K562 (cell line): ENCODE measurements around the gene JMJD1C. TPM values are rescaled to one million over a fixed set of nuclear protein-coding genes. Genes with fewer than 3 reads are reported as not detected.

Experiments used
- ATAC-seq: fragments of 200-7000 bp; cut with Tn5 transposase; 3 replicates; pipeline ENCODE4 v1.9.1; 2020; ENCODE audit warnings: moderate library complexity
- BruUV-seq: library from RNA; stranded (reverse); fragments of 400-500 nt; replicated peaks from 2 replicates; lab custom pipeline; 2021; lab: Mats Ljungman, UMichigan
- CTCF ChIA-PET: fragments of 300-600 bp; formaldehyde crosslinking; extraction: SDS; loops from one replicate; lab custom pipeline; 2021; ENCODE audit warnings: low intra/inter-chr PET ratio; lab: Yijun Ruan, JAX
- POLR2A ChIA-PET: fragments of 300-600, 350-650 bp; sonication (Branson Sonifier 250); formaldehyde crosslinking; extraction: SDS; loops from one replicate; lab custom pipeline; 2021; ENCODE audit warnings: antibody characterized with exemption, inconsistent platforms; lab: Yijun Ruan, JAX
- DNase-seq, 4 experiments: peaks; one replicate each; pipeline versions ENCODE4 v3.0.0 to v3.0.0-alpha.2; 2011 to 2018; ENCODE audit warnings: low spot score in 3 of 4, mixed read lengths in 3 of 4; ENCODE audit errors: extremely low read depth in 1 of 4
- FAIRE-seq: peaks from 2 replicates; lab custom pipeline; 2011; peaks lifted over from hg19 to GRCh38; lab: Jason Lieb, UNC
- H2AFZ ChIP-seq: 2 replicates; pipeline ENCODE4 v1.6.0; 2011; ENCODE audit warnings: low read depth, low read length, control low read depth, inconsistent platforms
- H3K27ac ChIP-seq: fragments of 200-600 bp; 3 replicates; pipeline ENCODE4 v1.8.0; 2011; ENCODE audit warnings: low read depth, mild to moderate bottlenecking, control low read depth, inconsistent platforms, low read length, moderate library complexity, mixed read lengths; ENCODE audit errors: extremely low read depth
- H3K27me3 ChIP-seq, 2 experiments: fragments of 300-600 bp in 1 of 2; 2 replicates in 1 of 2; 3 replicates in 1 of 2; pipeline versions ENCODE4 v1.6.0 to v1.8.0; 2011; ENCODE audit warnings: inconsistent platforms in 2 of 2, low read length in 2 of 2, mild to moderate bottlenecking in 1 of 2, mixed read lengths in 1 of 2, moderate library complexity in 1 of 2; ENCODE audit not compliant: control insufficient read depth in 2 of 2, insufficient read depth in 2 of 2
- H3K36me3 ChIP-seq: fragments of 300-600 bp; 3 replicates; pipeline ENCODE4 v1.8.0; 2011; ENCODE audit warnings: mild to moderate bottlenecking, low read length, inconsistent platforms; ENCODE audit not compliant: control insufficient read depth, insufficient read depth
- H3K4me1 ChIP-seq, 2 experiments: fragments of 200-600 bp in 1 of 2; replicated peaks in 1 of 2; 2 replicates in 1 of 2; 3 replicates in 1 of 2; pipeline versions ENCODE4 v1.5.1 to v1.8.0; 2011; ENCODE audit warnings: inconsistent platforms in 2 of 2, low read length in 2 of 2, mild to moderate bottlenecking in 1 of 2, mixed read lengths in 1 of 2, moderate library complexity in 1 of 2; ENCODE audit not compliant: control insufficient read depth in 2 of 2, insufficient read depth in 2 of 2
- H3K4me2 ChIP-seq: 2 replicates; pipeline ENCODE4 v1.6.1; 2011; ENCODE audit warnings: low read length, control low read depth, inconsistent platforms, mixed read lengths; ENCODE audit not compliant: insufficient read depth
- H3K4me3 ChIP-seq: fragments of 200-600 bp; sonication (generic), shearing (Covaris generic); 2 replicates; pipeline ENCODE4 v1.5.1; 2016; ENCODE audit warnings: control low read depth, inconsistent platforms
- H3K79me2 ChIP-seq: fragments of 200-600 bp; 3 replicates; pipeline ENCODE4 v1.8.0; 2011; ENCODE audit warnings: low read length, inconsistent platforms; ENCODE audit not compliant: control insufficient read depth, insufficient read depth
- H3K9ac ChIP-seq, 2 experiments: 2 replicates each; pipeline versions ENCODE4 v1.6.0 to v1.6.1; 2011; ENCODE audit warnings: low read depth in 2 of 2, low read length in 2 of 2, control low read depth in 1 of 2, inconsistent platforms in 1 of 2, mild to moderate bottlenecking in 1 of 2, mixed read lengths in 1 of 2; ENCODE audit not compliant: insufficient read depth in 1 of 2
- H3K9me1 ChIP-seq: one replicate; pipeline ENCODE4 v1.6.0; 2011; ENCODE audit warnings: inconsistent platforms, mild to moderate bottlenecking, low read length, moderate library complexity; ENCODE audit not compliant: control insufficient read depth, insufficient read depth
- H3K9me3 ChIP-seq: replicated peaks from 2 replicates; pipeline ENCODE4 v1.5.1; 2011; ENCODE audit warnings: low read depth, low read length, inconsistent platforms; ENCODE audit not compliant: control insufficient read depth, insufficient read depth
- H4K20me1 ChIP-seq: replicated peaks from 2 replicates; pipeline ENCODE4 v1.6.1; 2011; ENCODE audit warnings: low read length, inconsistent platforms, mixed read lengths; ENCODE audit not compliant: control insufficient read depth, insufficient read depth
- ATF7 ChIP-seq: fragments of 450-650 bp; IDR thresholded peaks from 2 replicates; pipeline ENCODE4 v1.7.1; 2014; ENCODE audit warnings: mild to moderate bottlenecking, moderate library complexity
- BCL6 ChIP-seq: fragments of 250-450 bp; sonication (Bioruptor Pico); IDR thresholded peaks from 2 replicates; pipeline ENCODE4 v1.4.0; 2020
- CBFA2T3 ChIP-seq: fragments of 450-650 bp; IDR thresholded peaks from 2 replicates; pipeline ENCODE4 v1.6.1; 2017
- GABPB1 ChIP-seq: sonication (generic); formaldehyde crosslinking; IDR thresholded peaks from 2 replicates; pipeline ENCODE4 v1.8.0; 2022; ENCODE audit warnings: mild to moderate bottlenecking, missing genetic modification reagents
- GABPB2 ChIP-seq: fragments of 250-450 bp; sonication (Bioruptor Pico); conservative IDR thresholded peaks from 2 replicates; pipeline ENCODE4 v1.5.1; 2021; ENCODE audit warnings: mild to moderate bottlenecking
- MAFG ChIP-seq: fragments of 450-650 bp; conservative IDR thresholded peaks from 2 replicates; pipeline ENCODE4 v1.6.1; 2016; ENCODE audit warnings: missing genetic modification characterization, missing compliant biosample characterization
- MAZ ChIP-seq, 2 experiments: fragments of 450-650 bp in 1 of 2; sonication (generic) in 1 of 2; formaldehyde crosslinking; IDR thresholded peaks in 1 of 2; conservative IDR thresholded peaks in 1 of 2; 2 replicates each; pipeline versions ENCODE4 v1.4.0 to v1.5.0; 2020; ENCODE audit warnings: mild to moderate bottlenecking in 1 of 2, missing genetic modification reagents in 1 of 2
- PHB ChIP-seq: fragments of 250-450 bp; sonication (Bioruptor Pico); IDR thresholded peaks from 2 replicates; pipeline ENCODE4 v1.5.0; 2021
- PHF8 ChIP-seq: fragments of 200-600 bp; sonication (generic); IDR thresholded peaks from 2 replicates; pipeline ENCODE4 v1.6.1; 2012; ENCODE audit warnings: mixed run types, mild to moderate bottlenecking, inconsistent platforms, low read length, moderate library complexity, borderline replicate concordance
- RBM14 ChIP-seq: fragments of 200-400 bp; formaldehyde crosslinking; IDR thresholded peaks from 2 replicates; pipeline ENCODE4 v1.6.1; 2018; ENCODE audit warnings: low read depth, mild to moderate bottlenecking, low read length, moderate library complexity, borderline replicate concordance; ENCODE audit not compliant: insufficient read depth
- SMAD2 ChIP-seq: fragments of 150-350 bp; IDR thresholded peaks from 2 replicates; pipeline ENCODE4 v1.6.1; 2014; ENCODE audit warnings: low read depth, mild to moderate bottlenecking, low read length
- TAF1 ChIP-seq: IDR thresholded peaks from 2 replicates; pipeline ENCODE4 v1.6.1; 2011; ENCODE audit warnings: mild to moderate bottlenecking, low read length, moderate library complexity; ENCODE audit not compliant: insufficient read depth, control insufficient read depth, severe bottlenecking; ENCODE audit errors: extremely low read depth
- ZBTB7A ChIP-seq: IDR thresholded peaks from 2 replicates; pipeline ENCODE4 v1.6.1; 2011; ENCODE audit warnings: low read depth, mild to moderate bottlenecking, low read length, moderate library complexity, borderline replicate concordance; ENCODE audit not compliant: control insufficient read depth
- ZFP1 ChIP-seq: fragments of 450-650 bp; formaldehyde crosslinking; IDR thresholded peaks from 2 replicates; pipeline ENCODE4 v1.4.0; 2020; ENCODE audit warnings: mild to moderate bottlenecking, mixed read lengths
- ZFPM2 ChIP-seq: fragments of 250-450 bp; sonication (Bioruptor Pico); IDR thresholded peaks from 2 replicates; pipeline ENCODE4 v1.5.1; 2022; ENCODE audit warnings: mild to moderate bottlenecking
- ZNF263 ChIP-seq: sonication (generic); formaldehyde crosslinking; IDR thresholded peaks from 2 replicates; pipeline ENCODE4 v1.8.0; 2022; ENCODE audit warnings: mild to moderate bottlenecking, missing genetic modification reagents, borderline replicate concordance
- ZNF316 ChIP-seq: fragments of 450-650 bp; IDR thresholded peaks from 2 replicates; pipeline ENCODE4 v1.6.1; 2016
- ZNF398 ChIP-seq: fragments of 250-450 bp; sonication (Bioruptor Pico); IDR thresholded peaks from 2 replicates; pipeline ENCODE4 v1.8.0; 2021; ENCODE audit warnings: moderate library complexity, mild to moderate bottlenecking, inconsistent platforms
- in situ Hi-C: fragments of 300-500 bp; cut with MboI; formaldehyde crosslinking; loops from 4 replicates; pipeline ENCODE4 v1.15.0; 2018; ENCODE audit warnings: inconsistent platforms, mixed read lengths
- intact Hi-C: fragments of 100-400 bp; cut with micrococcal nuclease; formaldehyde crosslinking; loops from 2 replicates; pipeline ENCODE4 v1.14.2; 2022
- polyA plus RNA-seq, 8 experiments: library from polyadenylated mRNA; depleted of rRNA in 4 of 8; stranded (reverse) in 5 of 8; unstranded in 3 of 8; fragments of >200 nt; fragmentation: Nextera tagmentation in 2 of 8; fragmentation: Illumina TruSeq in 1 of 8; extraction: Ambion mirVana in 2 of 8; extraction: Trizol in 1 of 8; gene quantifications; 2 replicates each; pipeline versions ENCODE4 v1.2.1 to v1.2.3, GENCODE V29; 2011 to 2014; ENCODE audit warnings: inconsistent platforms in 1 of 8, missing spikeins in 1 of 8
- total RNA-seq, 7 experiments: library from RNA; depleted of rRNA in 6 of 7; stranded (reverse); fragments of >200 nt in 6 of 7; fragmentation: Illumina TruSeq in 2 of 7; extraction: Trizol in 2 of 7; gene quantifications; 2 replicates each; pipeline versions ENCODE4 v1.2.1 to v1.2.3, GENCODE V29; 2011 to 2021; ENCODE audit warnings: low replicate concordance in 1 of 7
- TF ChIP-seq, protein P1 (sequence below): fragments of 150-350 bp; conservative IDR thresholded peaks from 2 replicates; pipeline ENCODE4 v1.6.1; 2014; ENCODE audit warnings: low read length

Gene JMJD1C
- total and polyA plus RNA-seq, 9 of the 15 experiments (the other 6 are each of a cell fraction or from before 2014, with no cell fraction given): 25.3 to 68.0 (median 47.2) TPM

DNA sequence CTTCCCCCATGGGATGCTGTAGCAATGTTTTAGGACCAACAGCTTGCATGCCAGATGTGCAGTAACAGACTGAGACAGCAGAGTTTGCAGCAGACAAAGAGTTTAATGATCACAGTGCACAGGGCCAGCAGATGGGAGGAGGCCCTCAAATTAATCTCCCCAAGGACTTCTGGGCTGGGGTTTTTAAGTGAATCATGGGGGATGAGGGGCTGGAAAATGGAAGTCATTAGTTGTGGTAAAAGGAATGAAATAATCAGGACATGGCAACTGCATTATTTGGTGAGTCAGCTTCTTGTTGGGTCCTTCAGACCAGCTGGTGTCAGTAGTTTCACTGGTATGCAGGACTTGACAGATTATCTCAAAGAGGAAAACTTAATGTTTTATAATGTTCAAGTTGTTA is 345.2 kb downstream of the JMJD1C start:
- POLR2A ChIA-PET: interaction anchor here (1.1 kb wide), 1 partner anchor 12 kb away, joined by 4 read pairs; no protein-coding TSS in a partner anchor
- Histone ChIP-seq H3K27ac (no peak overlapping the region), H4K20me1 (no peaks in the 10 kb centered on the region), H3K4me2 (no peak overlapping the region), H3K79me2 (no peaks in the 10 kb centered on the region), H3K4me3 (no peak overlapping the region), H3K36me3 (no peaks in the 10 kb centered on the region), H3K9me1 (no peaks in the 10 kb centered on the region), H3K9ac (no peak overlapping the region), H2AFZ (no peak overlapping the region; the same call in 1 of the 2 replicates), H3K27me3 (no peaks in the 10 kb centered on the region), H3K9me3 (no peaks in the 10 kb centered on the region), H3K4me1 (peaks cover 0 to 13% of the 10 kb centered on the region in 2 experiments; a peak in 4 of 5 replicates)
- in situ Hi-C loops (loop anchor here (25.0 kb wide), 1 partner anchor 1358 kb away; no protein-coding TSS in a partner anchor), intact Hi-C loops (no loop called here)
- CTCF ChIA-PET: no interaction called here
- ATAC-seq (no peak), FAIRE-seq (no peak), DNase-seq (no peak)
- no TSS peak for BruUV-seq
- TF ChIP-seq GABPB1 (CRISPR knock-in tag) (no peak), BCL6 (CRISPR knock-in tag) (0 out of 2 replicates have a peak, but pooled peaks have one; percentile 3), MAZ (CRISPR knock-in tag; conservative IDR thresholded peaks at IDR 0.05 in 1 of 2, IDR thresholded peaks at IDR 0.05 in 1 of 2) (no peak), PHF8 (no peak), ZBTB7A (no peak), MAFG (peak; percentile 60), ZNF398 (no peak), ATF7 (no peak), TAF1 (no peak), ZNF316 (peak; percentile 65), CBFA2T3 (peak; percentile 6; the same call in 1 of the 2 replicates), GABPB2 (CRISPR knock-in tag) (no peak), PHB (CRISPR knock-in tag) (no peak), ZFP1 (CRISPR knock-in tag) (no peak), ZNF263 (CRISPR knock-in tag) (no peak), SMAD2 (no peak), ZFPM2 (CRISPR knock-in tag) (no peak), RBM14 (no peak)
- TF ChIP-seq, protein P1, sequence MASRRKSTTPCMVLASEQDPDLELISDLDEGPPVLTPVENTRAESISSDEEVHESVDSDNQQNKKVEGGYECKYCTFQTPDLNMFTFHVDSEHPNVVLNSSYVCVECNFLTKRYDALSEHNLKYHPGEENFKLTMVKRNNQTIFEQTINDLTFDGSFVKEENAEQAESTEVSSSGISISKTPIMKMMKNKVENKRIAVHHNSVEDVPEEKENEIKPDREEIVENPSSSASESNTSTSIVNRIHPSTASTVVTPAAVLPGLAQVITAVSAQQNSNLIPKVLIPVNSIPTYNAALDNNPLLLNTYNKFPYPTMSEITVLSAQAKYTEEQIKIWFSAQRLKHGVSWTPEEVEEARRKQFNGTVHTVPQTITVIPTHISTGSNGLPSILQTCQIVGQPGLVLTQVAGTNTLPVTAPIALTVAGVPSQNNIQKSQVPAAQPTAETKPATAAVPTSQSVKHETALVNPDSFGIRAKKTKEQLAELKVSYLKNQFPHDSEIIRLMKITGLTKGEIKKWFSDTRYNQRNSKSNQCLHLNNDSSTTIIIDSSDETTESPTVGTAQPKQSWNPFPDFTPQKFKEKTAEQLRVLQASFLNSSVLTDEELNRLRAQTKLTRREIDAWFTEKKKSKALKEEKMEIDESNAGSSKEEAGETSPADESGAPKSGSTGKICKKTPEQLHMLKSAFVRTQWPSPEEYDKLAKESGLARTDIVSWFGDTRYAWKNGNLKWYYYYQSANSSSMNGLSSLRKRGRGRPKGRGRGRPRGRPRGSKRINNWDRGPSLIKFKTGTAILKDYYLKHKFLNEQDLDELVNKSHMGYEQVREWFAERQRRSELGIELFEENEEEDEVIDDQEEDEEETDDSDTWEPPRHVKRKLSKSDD: no peak
